ENCODE results near the gene CDR2L. TPM values are rescaled to one million over a fixed set of nuclear protein-coding genes. Genes with fewer than 3 reads are reported as not detected.

Gene CDR2L
- total and polyA plus RNA-seq, 9 donors, result 2.1 to 19.2 (median 5.2) TPM

DNA sequence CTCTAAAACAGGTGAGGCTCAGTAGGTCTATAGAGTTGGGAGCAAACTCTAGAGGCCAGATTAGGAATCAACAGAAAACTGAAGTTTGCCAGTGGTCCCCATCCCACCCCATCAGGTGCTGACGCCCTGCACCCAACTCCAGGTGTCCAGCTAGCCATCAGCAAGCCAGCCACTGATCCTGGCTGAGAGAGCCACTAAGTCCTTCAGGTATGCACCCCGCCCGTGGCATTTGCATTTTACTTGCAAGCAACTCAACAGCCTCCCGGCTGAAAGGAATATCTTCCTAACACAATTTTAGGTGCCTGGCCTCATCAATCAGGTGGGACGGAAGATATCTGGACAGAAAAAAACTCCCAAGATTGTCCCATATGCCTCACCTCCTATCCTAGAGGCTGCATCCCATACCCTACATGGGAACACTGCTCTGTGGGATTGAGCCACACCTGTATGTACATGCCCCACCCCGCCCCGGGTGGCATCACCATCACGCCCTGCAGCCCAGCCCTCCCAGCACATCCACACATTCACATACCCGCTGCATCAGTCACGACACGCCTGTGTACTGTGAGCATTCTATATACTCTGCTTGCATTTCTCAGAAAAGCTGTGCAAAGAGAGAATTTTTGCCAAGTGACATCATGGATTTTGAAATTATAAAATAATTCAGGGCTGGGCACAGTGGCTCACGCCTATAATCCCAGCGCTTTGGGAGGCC lies 43.5 kb upstream of the CDR2L start:
- H3K27me3 ChIP-seq, result no peaks in the 10 kb centered on the region
- H3K4me1 ChIP-seq (ENCODE audit: insufficient read depth), result no peaks in the 10 kb centered on the region
- TF ChIP-seq POLR2A (IDR thresholded peaks at IDR 0.05), result no peak
- TF ChIP-seq, protein P1, sequence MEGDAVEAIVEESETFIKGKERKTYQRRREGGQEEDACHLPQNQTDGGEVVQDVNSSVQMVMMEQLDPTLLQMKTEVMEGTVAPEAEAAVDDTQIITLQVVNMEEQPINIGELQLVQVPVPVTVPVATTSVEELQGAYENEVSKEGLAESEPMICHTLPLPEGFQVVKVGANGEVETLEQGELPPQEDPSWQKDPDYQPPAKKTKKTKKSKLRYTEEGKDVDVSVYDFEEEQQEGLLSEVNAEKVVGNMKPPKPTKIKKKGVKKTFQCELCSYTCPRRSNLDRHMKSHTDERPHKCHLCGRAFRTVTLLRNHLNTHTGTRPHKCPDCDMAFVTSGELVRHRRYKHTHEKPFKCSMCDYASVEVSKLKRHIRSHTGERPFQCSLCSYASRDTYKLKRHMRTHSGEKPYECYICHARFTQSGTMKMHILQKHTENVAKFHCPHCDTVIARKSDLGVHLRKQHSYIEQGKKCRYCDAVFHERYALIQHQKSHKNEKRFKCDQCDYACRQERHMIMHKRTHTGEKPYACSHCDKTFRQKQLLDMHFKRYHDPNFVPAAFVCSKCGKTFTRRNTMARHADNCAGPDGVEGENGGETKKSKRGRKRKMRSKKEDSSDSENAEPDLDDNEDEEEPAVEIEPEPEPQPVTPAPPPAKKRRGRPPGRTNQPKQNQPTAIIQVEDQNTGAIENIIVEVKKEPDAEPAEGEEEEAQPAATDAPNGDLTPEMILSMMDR (IDR thresholded peaks at IDR 0.05), result no peak
- TF ChIP-seq EP300 (IDR thresholded peaks at IDR 0.05), result no peak
- H3K27ac ChIP-seq, result no peak overlapping the region
- WGBS, 3 donors, result 56 to 61% (median 57%) methylated on average over 13 of the region's 13 CpGs
- H3K9me3 ChIP-seq, result no peaks in the 10 kb centered on the region
- no peak overlapping the region for H3K4me3 ChIP-seq
- DNase-seq, result no peak
- no peaks in the 10 kb centered on the region for H3K36me3 ChIP-seq
- intact Hi-C loops (cut with DNase I), result no loop called here

DNA sequence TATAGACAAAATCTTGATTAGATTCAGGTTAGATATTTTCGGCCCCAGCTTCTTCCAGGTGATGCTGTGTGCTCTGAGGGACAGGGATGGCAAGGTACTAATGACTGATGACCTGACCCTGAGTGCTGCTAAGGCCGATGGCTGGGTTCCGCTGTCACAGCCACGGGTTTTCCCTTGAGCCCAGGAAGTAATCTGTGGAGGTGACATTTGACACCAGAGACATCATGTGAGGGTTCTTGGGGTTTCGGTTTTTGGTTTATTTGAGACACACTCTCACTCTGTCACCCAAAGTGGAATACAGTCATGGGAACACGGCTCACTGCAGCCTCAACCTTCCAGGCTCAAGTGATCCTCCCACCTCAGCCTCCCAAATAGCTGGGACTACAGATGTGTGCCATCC lies 41.9 kb upstream of the CDR2L start:
- Histone ChIP-seq H3K27me3 (no peaks in the 10 kb centered on the region), H3K27ac (no peak overlapping the region), H3K4me3 (no peak overlapping the region), H3K4me1 (ENCODE audit: insufficient read depth) (no peaks in the 10 kb centered on the region), H3K36me3 (no peaks in the 10 kb centered on the region), H3K9me3 (no peaks in the 10 kb centered on the region)
- TF ChIP-seq, protein P1 (IDR thresholded peaks at IDR 0.05), result no peak
- no peak for TF ChIP-seq EP300 (IDR thresholded peaks at IDR 0.05)
- no peak for TF ChIP-seq POLR2A (IDR thresholded peaks at IDR 0.05)
- WGBS, 3 donors, result 39 to 43% (median 41%) methylated on average over 6 of the region's 6 CpGs
- DNase-seq, result no peak
- intact Hi-C loops (cut with DNase I), result no loop called here

DNA sequence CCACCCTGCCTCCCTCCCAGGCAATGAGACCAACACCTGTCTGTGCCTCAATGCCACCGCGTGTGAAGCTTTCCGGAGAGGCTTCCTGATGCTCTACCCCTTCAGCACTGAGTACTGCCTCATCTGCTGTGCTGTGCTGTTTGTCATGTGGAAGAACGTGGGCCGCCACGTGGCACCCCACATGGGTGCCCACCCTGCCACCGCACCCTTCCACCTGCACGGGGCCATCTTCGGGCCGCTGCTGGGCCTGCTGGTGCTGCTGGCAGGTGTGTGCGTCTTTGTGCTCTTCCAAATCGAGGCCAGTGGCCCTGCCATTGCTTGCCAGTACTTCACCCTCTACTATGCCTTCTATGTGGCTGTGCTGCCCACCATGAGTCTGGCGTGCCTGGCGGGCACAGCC lies 40.8 kb upstream of the CDR2L start:
- TF ChIP-seq, protein P1 (IDR thresholded peaks at IDR 0.05), result no peak
- TF ChIP-seq EP300 (IDR thresholded peaks at IDR 0.05) (no peak), POLR2A (IDR thresholded peaks at IDR 0.05) (no peak)
- no peak overlapping the region for H3K4me3 ChIP-seq
- DNase-seq, result no peak
- no peaks in the 10 kb centered on the region for H3K9me3 ChIP-seq
- H3K36me3 ChIP-seq, result no peaks in the 10 kb centered on the region
- intact Hi-C loops (cut with DNase I), result no loop called here
- 83 to 94% (median 83%) methylated on average over 13 to 14 of the region's 14 CpGs for WGBS, 3 donors
- no peak overlapping the region for H3K27ac ChIP-seq
- no peaks in the 10 kb centered on the region for H3K4me1 ChIP-seq (ENCODE audit: insufficient read depth)
- H3K27me3 ChIP-seq, result no peaks in the 10 kb centered on the region

DNA sequence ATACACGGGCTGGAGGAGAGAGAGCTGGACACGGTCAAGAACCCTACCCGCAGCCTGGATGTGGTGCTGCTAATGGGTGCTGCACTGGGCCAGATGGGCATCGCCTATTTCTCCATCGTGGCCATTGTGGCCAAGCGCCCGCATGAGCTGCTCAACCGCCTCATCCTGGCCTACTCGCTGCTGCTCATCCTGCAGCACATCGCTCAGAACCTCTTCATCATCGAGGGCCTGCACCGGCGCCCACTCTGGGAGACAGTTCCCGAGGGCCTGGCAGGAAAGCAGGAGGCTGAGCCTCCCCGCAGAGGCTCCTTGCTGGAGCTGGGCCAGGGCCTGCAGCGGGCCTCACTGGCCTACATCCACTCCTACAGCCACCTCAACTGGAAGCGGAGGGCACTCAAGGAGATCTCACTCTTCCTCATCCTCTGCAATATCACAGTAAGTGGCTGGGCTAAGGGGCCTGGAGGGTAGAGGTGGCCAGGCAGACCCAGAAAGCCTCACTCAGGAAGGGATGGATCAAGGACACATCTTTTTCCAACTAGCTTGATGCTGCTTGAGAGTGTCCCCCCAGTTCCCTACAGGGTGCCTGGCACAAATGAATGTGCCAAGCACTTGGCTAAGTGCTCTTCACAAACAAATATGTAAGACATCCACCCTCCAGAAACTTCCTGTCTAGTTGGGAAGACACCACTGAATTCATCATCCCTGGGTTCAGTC lies 40.2 kb upstream of the CDR2L start:
- H3K36me3 ChIP-seq, result no peaks in the 10 kb centered on the region
- no peak overlapping the region for H3K4me3 ChIP-seq
- TF ChIP-seq POLR2A (IDR thresholded peaks at IDR 0.05) (no peak), EP300 (IDR thresholded peaks at IDR 0.05) (no peak)
- TF ChIP-seq, protein P1 (IDR thresholded peaks at IDR 0.05), result no peak
- no peak overlapping the region for H3K27ac ChIP-seq
- no peaks in the 10 kb centered on the region for H3K4me1 ChIP-seq (ENCODE audit: insufficient read depth)
- no peaks in the 10 kb centered on the region for H3K9me3 ChIP-seq
- intact Hi-C loops (cut with DNase I), result no loop called here
- DNase-seq, result no peak
- 86 to 96% (median 91%) methylated on average over 15 to 17 of the region's 17 CpGs for WGBS, 3 donors
- H3K27me3 ChIP-seq, result no peaks in the 10 kb centered on the region

Data from ovary (tissue), 9 donors.